ENCODE data around the gene LIPC. TPM values are rescaled to one million over a fixed set of nuclear protein-coding genes. Genes with fewer than 3 reads are reported as not detected.

LIPC gene
- total RNA-seq, 1 experiment from 2014 or later, result not detected

- DNase-seq (ENCODE audit: low spot score), result no peak
Observed at GRCh38 chr15:58535894-58536293, 104.1 kb downstream of the LIPC start.

- no peak for DNase-seq (ENCODE audit: low spot score)
Observed at GRCh38 chr15:58536414-58536813, 104.6 kb downstream of the LIPC start.

GRCh38 chr15:58537033-58537432 is 105.2 kb downstream of the LIPC start:
- no peak for DNase-seq (ENCODE audit: low spot score)

- no peak for DNase-seq (ENCODE audit: low spot score)
Observed at GRCh38 chr15:58538225-58538727, 106.5 kb downstream of the LIPC start.

- DNase-seq (ENCODE audit: low spot score), result no peak
Observed at GRCh38 chr15:58538901-58539300, 107.1 kb downstream of the LIPC start.

- DNase-seq (ENCODE audit: low spot score), result no peak
Observed at GRCh38 chr15:58539548-58539947, 107.8 kb downstream of the LIPC start.

- DNase-seq (ENCODE audit: low spot score), result no peak
Observed at GRCh38 chr15:58541410-58542087, 109.8 kb downstream of the LIPC start.

- no peak for DNase-seq (ENCODE audit: low spot score)
Observed at GRCh38 chr15:58543664-58544335, 112.0 kb downstream of the LIPC start.

GRCh38 chr15:58544756-58545155 is 113.0 kb downstream of the LIPC start:
- DNase-seq (ENCODE audit: low spot score), result no peak

GRCh38 chr15:58545307-58546065 is 113.7 kb downstream of the LIPC start:
- DNase-seq (ENCODE audit: low spot score), result no peak

GRCh38 chr15:58546066-58546591 is 114.3 kb downstream of the LIPC start:
- no peak for DNase-seq (ENCODE audit: low spot score)

GRCh38 chr15:58546635-58547627 is 115.1 kb downstream of the LIPC start:
- peak; percentile 45 for DNase-seq (ENCODE audit: low spot score)

GRCh38 chr15:58547628-58548307 is 116.0 kb downstream of the LIPC start:
- DNase-seq (ENCODE audit: low spot score), result no peak

GRCh38 chr15:58548308-58549012 is 116.7 kb downstream of the LIPC start:
- DNase-seq (ENCODE audit: low spot score), result no peak

GRCh38 chr15:58549013-58549784 is 117.4 kb downstream of the LIPC start:
- no peak for DNase-seq (ENCODE audit: low spot score)

GRCh38 chr15:58549785-58550074 is 117.9 kb downstream of the LIPC start:
- DNase-seq (ENCODE audit: low spot score), result no peak

GRCh38 chr15:58551084-58551763 is 119.4 kb downstream of the LIPC start:
- DNase-seq (ENCODE audit: low spot score), result no peak

GRCh38 chr15:58551764-58552504 is 120.1 kb downstream of the LIPC start:
- DNase-seq (ENCODE audit: low spot score), result no peak
